Caco-2 (cell line): ENCODE data around the gene LONP1. TPM values are rescaled to one million over a fixed set of nuclear protein-coding genes. Genes with fewer than 3 reads are reported as not detected.

ENCODE experiments used
- BruUV-seq: library from RNA; stranded (reverse); fragments of 400-500 nt; replicated peaks from 2 replicates; lab custom pipeline; 2021; lab: Mats Ljungman, UMichigan
- CTCF ChIA-PET: fragments of 300-600 bp; sonication (Branson Sonifier 250); formaldehyde crosslinking; loops from one replicate; lab custom pipeline; 2022; ENCODE audit warnings: antibody characterized with exemption; lab: Charles Lee
- POLR2A ChIA-PET: fragments of 300-600 bp; sonication (Branson Sonifier 250); formaldehyde crosslinking; loops from one replicate; lab custom pipeline; 2022; ENCODE audit warnings: antibody characterized with exemption; lab: Charles Lee
- DNase-seq, 2 experiments: peaks; one replicate each; pipeline versions ENCODE4 v3.0.0 to v3.0.0-alpha.2; 2020 to 2022
- H3K27me3 ChIP-seq: replicated peaks from 2 replicates; pipeline ENCODE4 v1.6.0; 2011; ENCODE audit warnings: low read length; ENCODE audit not compliant: control insufficient read depth, insufficient read depth
- H3K36me3 ChIP-seq: 2 replicates; pipeline ENCODE4 v1.5.1; 2011; ENCODE audit warnings: low read length; ENCODE audit not compliant: control insufficient read depth, insufficient read depth
- H3K4me1 ChIP-seq: fragments of 250-450 bp; sonication (Bioruptor Pico); 2 replicates; pipeline ENCODE4 v1.5.1; 2020; ENCODE audit warnings: mild to moderate bottlenecking
- H3K4me3 ChIP-seq: 2 replicates; pipeline ENCODE4 v1.5.1; 2011; ENCODE audit warnings: low read depth, mild to moderate bottlenecking, control low read depth, low read length
- H3K9me3 ChIP-seq: fragments of 250-450 bp; sonication (Bioruptor Pico); 2 replicates; pipeline ENCODE4 v1.5.1; 2020; ENCODE audit warnings: mild to moderate bottlenecking, moderate library complexity
- H3K27ac Mint-ChIP-seq: one replicate; pipeline ENCODE4 v1.8.0; 2022; ENCODE audit warnings: mixed read lengths; ENCODE audit not compliant: unreplicated experiment
- H3K27me3 Mint-ChIP-seq: one replicate; pipeline ENCODE4 v1.8.0; 2022; ENCODE audit warnings: mixed read lengths; ENCODE audit not compliant: insufficient read depth, unreplicated experiment
- H3K36me3 Mint-ChIP-seq: one replicate; pipeline ENCODE4 v1.8.0; 2022; ENCODE audit warnings: mild to moderate bottlenecking, mixed read lengths; ENCODE audit not compliant: insufficient read depth, unreplicated experiment
- H3K4me1 Mint-ChIP-seq: one replicate; pipeline ENCODE4 v1.8.0; 2022; ENCODE audit warnings: low read depth, mixed read lengths; ENCODE audit not compliant: unreplicated experiment
- H3K4me3 Mint-ChIP-seq: one replicate; pipeline ENCODE4 v1.8.0; 2022; ENCODE audit warnings: mild to moderate bottlenecking, moderate library complexity, mixed read lengths; ENCODE audit not compliant: unreplicated experiment
- H3K9me3 Mint-ChIP-seq: one replicate; pipeline ENCODE4 v1.8.0; 2022; ENCODE audit warnings: mixed read lengths; ENCODE audit not compliant: unreplicated experiment
- intact Hi-C: fragments of 100-400 bp; cut with micrococcal nuclease; formaldehyde crosslinking; loops from one replicate; pipeline ENCODE4 v1.10.0; 2022; ENCODE audit not compliant: unreplicated experiment
- total RNA-seq: library from RNA; stranded (reverse); gene quantifications from 2 replicates; pipeline ENCODE4 v1.2.3, GENCODE V29; 2022
- TF ChIP-seq, protein P1 (sequence below), 2 experiments: fragments of 200-600 bp in 1 of 2; IDR thresholded peaks; 1 replicate in 1 of 2; 2 replicates in 1 of 2; pipeline versions ENCODE4 v1.5.1 to v1.8.0; 2011 to 2022; ENCODE audit warnings: antibody characterized with exemption in 1 of 2, control low read depth in 1 of 2, inconsistent platforms in 1 of 2, low read depth in 1 of 2, low read length in 1 of 2, mild to moderate bottlenecking in 1 of 2, moderate library complexity in 1 of 2; ENCODE audit not compliant: insufficient read depth in 1 of 2, severe bottlenecking in 1 of 2, unreplicated experiment in 1 of 2

LONP1 gene
- total RNA-seq, 1 experiment from 2014 or later = 208 TPM

DNA sequence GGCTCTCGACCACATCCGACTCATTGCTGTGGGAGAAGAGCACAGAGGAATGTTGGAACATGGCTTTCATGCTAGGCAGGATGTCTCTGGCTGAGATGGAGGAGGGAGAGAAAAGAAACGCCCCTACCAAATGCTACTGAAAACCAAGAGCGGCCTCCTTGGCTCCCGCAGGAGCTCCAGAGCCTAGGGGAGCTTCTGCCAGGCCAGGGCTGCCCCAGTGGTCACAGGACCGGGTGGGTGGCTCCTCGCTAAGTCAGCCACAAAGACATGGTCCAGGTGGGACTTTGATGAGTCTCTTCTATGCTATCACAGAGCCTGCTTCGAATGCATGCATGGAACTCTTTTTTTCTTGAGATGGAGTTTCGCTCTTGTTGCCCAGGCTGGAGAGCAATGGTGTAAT is 6.7 kb downstream of the LONP1 start:
- Histone ChIP-seq H3K36me3 (peaks cover 5% of the 10 kb centered on the region; the same call in 1 of the 2 replicates), H3K9me3 (no peaks in the 10 kb centered on the region), H3K27me3 (no peaks in the 10 kb centered on the region), H3K4me3 (no peak overlapping the region), H3K4me1 (no peaks in the 10 kb centered on the region)
- no peak for DNase-seq
- no peak overlapping the region for H3K4me3 Mint-ChIP-seq
- H3K27me3 Mint-ChIP-seq = no peaks in the 10 kb centered on the region
- POLR2A ChIA-PET = no interaction called here
- intact Hi-C loops = no loop called here
- no peaks in the 10 kb centered on the region for H3K4me1 Mint-ChIP-seq
- TF ChIP-seq, protein P1, sequence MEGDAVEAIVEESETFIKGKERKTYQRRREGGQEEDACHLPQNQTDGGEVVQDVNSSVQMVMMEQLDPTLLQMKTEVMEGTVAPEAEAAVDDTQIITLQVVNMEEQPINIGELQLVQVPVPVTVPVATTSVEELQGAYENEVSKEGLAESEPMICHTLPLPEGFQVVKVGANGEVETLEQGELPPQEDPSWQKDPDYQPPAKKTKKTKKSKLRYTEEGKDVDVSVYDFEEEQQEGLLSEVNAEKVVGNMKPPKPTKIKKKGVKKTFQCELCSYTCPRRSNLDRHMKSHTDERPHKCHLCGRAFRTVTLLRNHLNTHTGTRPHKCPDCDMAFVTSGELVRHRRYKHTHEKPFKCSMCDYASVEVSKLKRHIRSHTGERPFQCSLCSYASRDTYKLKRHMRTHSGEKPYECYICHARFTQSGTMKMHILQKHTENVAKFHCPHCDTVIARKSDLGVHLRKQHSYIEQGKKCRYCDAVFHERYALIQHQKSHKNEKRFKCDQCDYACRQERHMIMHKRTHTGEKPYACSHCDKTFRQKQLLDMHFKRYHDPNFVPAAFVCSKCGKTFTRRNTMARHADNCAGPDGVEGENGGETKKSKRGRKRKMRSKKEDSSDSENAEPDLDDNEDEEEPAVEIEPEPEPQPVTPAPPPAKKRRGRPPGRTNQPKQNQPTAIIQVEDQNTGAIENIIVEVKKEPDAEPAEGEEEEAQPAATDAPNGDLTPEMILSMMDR (IDR thresholded peaks at IDR 0.05; ENCODE audit: insufficient read depth in 1 of 2, low read depth in 1 of 2, low read length in 1 of 2, severe bottlenecking in 1 of 2, unreplicated experiment in 1 of 2) = no peak
- no peaks in the 10 kb centered on the region for H3K9me3 Mint-ChIP-seq
- H3K36me3 Mint-ChIP-seq = peaks cover 93% of the 10 kb centered on the region
- BruUV-seq = no TSS peak
- CTCF ChIA-PET = no interaction called here
- H3K27ac Mint-ChIP-seq = no peak overlapping the region

DNA sequence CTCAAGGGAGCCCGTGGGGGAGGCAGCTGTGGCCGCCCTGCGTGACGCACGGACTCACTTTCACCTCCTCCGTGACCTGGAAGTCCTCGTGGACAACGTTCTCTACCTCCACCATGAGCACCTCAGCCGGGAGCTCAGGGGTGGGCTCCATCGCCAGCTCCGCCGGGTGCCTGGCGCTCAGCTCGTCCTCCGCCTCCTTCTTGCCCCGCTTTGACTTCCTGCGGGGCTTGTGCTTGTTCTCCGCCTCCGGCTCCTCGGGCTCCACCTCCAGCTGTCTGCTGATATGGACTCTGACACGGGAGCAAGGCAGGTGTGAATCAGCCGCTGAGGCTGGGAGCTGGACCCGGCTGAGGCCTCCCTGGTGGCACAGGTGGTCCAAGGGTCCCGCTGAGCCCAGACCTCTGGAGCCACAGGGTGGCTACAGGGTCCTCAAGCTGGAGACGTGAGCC is 8.2 kb downstream of the LONP1 start:
- Mint-ChIP-seq H3K27ac (no peak overlapping the region), H3K4me3 (no peak overlapping the region), H3K9me3 (no peaks in the 10 kb centered on the region), H3K27me3 (no peaks in the 10 kb centered on the region), H3K4me1 (no peaks in the 10 kb centered on the region), H3K36me3 (peaks cover 90% of the 10 kb centered on the region)
- peaks cover 5% of the 10 kb centered on the region for H3K36me3 ChIP-seq
- no peak overlapping the region for H3K4me3 ChIP-seq
- H3K4me1 ChIP-seq = no peaks in the 10 kb centered on the region
- intact Hi-C loops = no loop called here
- H3K27me3 ChIP-seq = no peaks in the 10 kb centered on the region
- no peak for DNase-seq
- TF ChIP-seq, protein P1 (IDR thresholded peaks at IDR 0.05; ENCODE audit: insufficient read depth in 1 of 2, low read depth in 1 of 2, low read length in 1 of 2, severe bottlenecking in 1 of 2, unreplicated experiment in 1 of 2) = no peak
- ChIA-PET CTCF (interaction anchor here (0.5 to 1.0 kb wide), 2 partner anchors 22 to 147 kb away, joined by 3 read pairs; no protein-coding TSS in a partner anchor), POLR2A (no interaction called here)
- BruUV-seq = no TSS peak
- H3K9me3 ChIP-seq = no peaks in the 10 kb centered on the region

DNA sequence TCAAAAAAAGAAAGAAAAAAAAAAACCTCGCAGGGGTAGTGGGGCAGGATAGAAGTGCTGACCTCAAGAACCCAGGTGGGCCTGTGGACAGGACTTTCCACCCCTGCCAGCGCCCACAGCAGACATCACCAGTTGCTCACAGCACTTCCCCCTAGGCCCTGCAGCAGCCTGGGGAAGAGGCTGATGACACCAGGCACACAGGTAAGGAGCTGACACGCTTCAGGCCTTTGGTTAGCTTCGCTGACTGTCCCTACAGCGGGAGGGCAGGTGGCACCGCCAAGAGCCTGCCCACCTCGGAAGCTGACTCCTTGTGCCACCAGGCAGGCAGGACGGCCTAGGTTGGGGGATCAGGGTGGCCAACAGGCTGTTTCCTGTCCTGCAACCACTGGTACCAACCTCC is 8.9 kb downstream of the LONP1 start:
- H3K27ac Mint-ChIP-seq = no peak overlapping the region
- POLR2A ChIA-PET = no interaction called here
- CTCF ChIA-PET = no interaction called here
- H3K36me3 Mint-ChIP-seq = peaks cover 91% of the 10 kb centered on the region
- BruUV-seq = no TSS peak
- no peaks in the 10 kb centered on the region for H3K4me1 Mint-ChIP-seq
- DNase-seq = no peak
- H3K27me3 ChIP-seq = no peaks in the 10 kb centered on the region
- H3K4me1 ChIP-seq = no peaks in the 10 kb centered on the region
- intact Hi-C loops = no loop called here
- no peaks in the 10 kb centered on the region for H3K27me3 Mint-ChIP-seq
- H3K4me3 ChIP-seq = no peak overlapping the region
- peaks cover 5% of the 10 kb centered on the region for H3K36me3 ChIP-seq
- H3K9me3 ChIP-seq = no peaks in the 10 kb centered on the region
- H3K9me3 Mint-ChIP-seq = no peaks in the 10 kb centered on the region
- TF ChIP-seq, protein P1 (IDR thresholded peaks at IDR 0.05; ENCODE audit: insufficient read depth in 1 of 2, low read depth in 1 of 2, low read length in 1 of 2, severe bottlenecking in 1 of 2, unreplicated experiment in 1 of 2) = no peak
- no peak overlapping the region for H3K4me3 Mint-ChIP-seq
